ENCODE measurements around the gene TRIM7.

DNA sequence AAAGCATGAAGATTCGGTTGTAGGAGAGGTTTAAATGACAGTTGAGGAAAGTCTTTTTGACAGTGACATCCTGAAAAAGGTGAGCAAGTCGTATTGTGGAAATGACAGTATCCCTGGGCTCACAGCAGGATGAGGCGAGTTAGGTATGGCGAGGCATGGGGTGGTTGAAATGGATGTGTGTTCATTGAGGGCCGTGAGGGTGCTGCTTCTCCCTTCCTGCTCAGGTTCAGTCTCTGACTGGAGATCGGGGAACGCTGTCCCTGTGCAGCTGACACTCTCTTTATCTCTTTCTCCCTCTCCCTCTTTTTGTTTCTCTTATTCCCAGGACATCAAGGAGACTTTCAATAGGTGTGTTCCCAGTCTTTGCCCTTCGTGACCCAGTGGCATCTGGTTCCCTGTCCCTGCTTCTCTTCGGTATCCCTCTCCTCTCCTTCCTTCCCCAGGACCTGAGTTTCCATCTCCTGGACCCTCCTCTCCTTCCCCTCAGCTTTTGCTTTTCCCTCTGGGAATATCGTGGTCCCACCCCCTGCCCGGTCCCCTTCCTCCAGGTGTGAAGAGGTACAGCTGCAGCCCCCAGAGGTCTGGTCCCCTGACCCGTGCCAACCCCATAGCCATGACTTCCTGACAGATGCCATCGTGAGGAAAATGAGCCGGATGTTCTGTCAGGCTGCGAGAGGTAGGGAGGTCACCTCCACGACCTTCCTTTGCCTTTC, 28.2 kb upstream of the TRIM7 start:
- TF ChIP-seq, protein P1, sequence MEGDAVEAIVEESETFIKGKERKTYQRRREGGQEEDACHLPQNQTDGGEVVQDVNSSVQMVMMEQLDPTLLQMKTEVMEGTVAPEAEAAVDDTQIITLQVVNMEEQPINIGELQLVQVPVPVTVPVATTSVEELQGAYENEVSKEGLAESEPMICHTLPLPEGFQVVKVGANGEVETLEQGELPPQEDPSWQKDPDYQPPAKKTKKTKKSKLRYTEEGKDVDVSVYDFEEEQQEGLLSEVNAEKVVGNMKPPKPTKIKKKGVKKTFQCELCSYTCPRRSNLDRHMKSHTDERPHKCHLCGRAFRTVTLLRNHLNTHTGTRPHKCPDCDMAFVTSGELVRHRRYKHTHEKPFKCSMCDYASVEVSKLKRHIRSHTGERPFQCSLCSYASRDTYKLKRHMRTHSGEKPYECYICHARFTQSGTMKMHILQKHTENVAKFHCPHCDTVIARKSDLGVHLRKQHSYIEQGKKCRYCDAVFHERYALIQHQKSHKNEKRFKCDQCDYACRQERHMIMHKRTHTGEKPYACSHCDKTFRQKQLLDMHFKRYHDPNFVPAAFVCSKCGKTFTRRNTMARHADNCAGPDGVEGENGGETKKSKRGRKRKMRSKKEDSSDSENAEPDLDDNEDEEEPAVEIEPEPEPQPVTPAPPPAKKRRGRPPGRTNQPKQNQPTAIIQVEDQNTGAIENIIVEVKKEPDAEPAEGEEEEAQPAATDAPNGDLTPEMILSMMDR (IDR thresholded peaks at IDR 0.05), result no peak
- TF ChIP-seq POLR2A (IDR thresholded peaks at IDR 0.05), result no peak
